NCI-H460 (cell line): Measurements from ENCODE around the gene YIPF4. TPM values are rescaled to one million over a fixed set of nuclear protein-coding genes. Genes with fewer than 3 reads are reported as not detected.
"Not testable (repeated sequence)": the region's sequence is repeated elsewhere in the genome, so short reads cannot be mapped to it uniquely, and the experiment has no call there.

Experiments used
- DNase-seq: peaks from one replicate; pipeline ENCODE4 v3.0.0-alpha.2; 2016; ENCODE audit warnings: low read depth; ENCODE audit errors: extremely low read depth
- polyA plus RNA-seq: library from polyadenylated mRNA; depleted of rRNA; stranded (reverse); fragments of >200 nt; gene quantifications from 2 replicates; pipeline ENCODE4 v1.2.3, GENCODE V29; 2014; cell fraction: nucleus; rRNA removed
- total RNA-seq: library from RNA; depleted of rRNA; stranded (reverse); fragments of >200 nt; shearing (Covaris generic); gene quantifications from 2 replicates; pipeline ENCODE4 v1.2.3, GENCODE V29; 2014; rRNA removed

Gene YIPF4
- total RNA-seq, result 46.5 and 53.3 TPM in 2 replicates
- polyA plus RNA-seq, result 16.1 and 18.1 TPM in 2 replicates

- peak; percentile 93 for DNase-seq
Measured at GRCh38 chr2:32277674-32278477, at the start of gene YIPF4. YIPF4 (plus strand) TSS chr2:32277904; CDS start chr2:32278156, 252 bp downstream.

GRCh38 chr2:32228181-32228580 is 49.5 kb upstream of the YIPF4 start:
- no peak for DNase-seq

GRCh38 chr2:32229635-32230034 is 48.1 kb upstream of the YIPF4 start:
- no peak for DNase-seq

GRCh38 chr2:32231959-32232358 is 45.7 kb upstream of the YIPF4 start:
- no peak for DNase-seq

GRCh38 chr2:32235315-32235714 is 42.4 kb upstream of the YIPF4 start:
- DNase-seq, result no peak

- DNase-seq, result no peak
Measured at GRCh38 chr2:32237488-32237887, 40.2 kb upstream of the YIPF4 start.

GRCh38 chr2:32237996-32238395 is 39.7 kb upstream of the YIPF4 start:
- no peak for DNase-seq

GRCh38 chr2:32242331-32242730 is 35.4 kb upstream of the YIPF4 start:
- DNase-seq, result no peak

- DNase-seq, result no peak
Measured at GRCh38 chr2:32246911-32247310, 30.8 kb upstream of the YIPF4 start.

GRCh38 chr2:32248299-32248698 is 29.4 kb upstream of the YIPF4 start:
- no peak for DNase-seq

- no peak for DNase-seq
Measured at GRCh38 chr2:32249731-32250236, 27.9 kb upstream of the YIPF4 start.

GRCh38 chr2:32250290-32250689 is 27.4 kb upstream of the YIPF4 start:
- DNase-seq, result no peak

GRCh38 chr2:32258242-32258641 is 19.5 kb upstream of the YIPF4 start:
- DNase-seq, result no peak

GRCh38 chr2:32260376-32260775 is 17.3 kb upstream of the YIPF4 start:
- DNase-seq, result no peak

GRCh38 chr2:32262105-32262504 is 15.6 kb upstream of the YIPF4 start:
- DNase-seq, result no peak

- peak; percentile 7 for DNase-seq
Measured at GRCh38 chr2:32264422-32265105, 13.1 kb upstream of the YIPF4 start, which contains the start of gene NLRC4. NLRC4 (minus strand) TSS chr2:32264886; CDS start chr2:32256775, 8,111 bp downstream.

- DNase-seq, result no peak
Measured at GRCh38 chr2:32271063-32271462, 6.6 kb upstream of the YIPF4 start.

- no peak for DNase-seq
Measured at GRCh38 chr2:32272279-32272678, 5.4 kb upstream of the YIPF4 start.

GRCh38 chr2:32274289-32274688 is 3.4 kb upstream of the YIPF4 start:
- DNase-seq, result no peak

- not testable (repeated sequence) for DNase-seq
Measured at GRCh38 chr2:32275790-32276189, 1.9 kb upstream of the YIPF4 start.

- no peak for DNase-seq
Measured at GRCh38 chr2:32277363-32277673, 386 bp upstream of the YIPF4 start.

GRCh38 chr2:32278478-32278853 is 762 bp downstream of the YIPF4 start:
- no peak for DNase-seq
